ENCODE results near the gene C2orf76.
A peak's percentile ranks its signal among the peaks of the same experiment; 100 is the strongest.
"Not testable (repeated sequence)": the region's sequence is repeated elsewhere in the genome, so short reads cannot be mapped to it uniquely, and the experiment has no call there.

C2orf76 gene

GRCh38 chr2:119377294-119377992, 10.8 kb upstream of the C2orf76 start:
- no peak for DNase-seq (ENCODE audit: low read depth in 2 of 2)

DNA sequence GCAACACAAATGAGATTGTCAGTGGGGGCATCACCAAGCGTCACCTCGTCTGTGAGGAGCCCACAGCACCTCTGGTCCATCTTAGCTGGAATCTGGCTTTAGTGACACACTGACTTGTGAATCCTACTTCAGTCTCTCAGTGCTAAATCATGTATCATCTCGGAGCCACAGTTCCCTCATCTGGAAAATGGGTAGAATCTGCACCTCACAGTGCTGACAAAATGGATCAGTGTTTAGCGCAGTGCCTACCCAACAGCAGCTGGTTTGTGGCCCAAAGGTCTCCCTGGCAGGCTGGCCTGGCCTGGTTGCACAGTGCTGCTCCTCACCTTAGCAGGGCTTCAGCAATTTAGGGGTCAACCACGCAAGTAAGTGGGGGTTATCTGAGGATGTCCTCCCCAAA, 10.2 kb upstream of the C2orf76 start:
- no peak for DNase-seq (ENCODE audit: low read depth in 2 of 2)

GRCh38 chr2:119376406-119376805, 9.8 kb upstream of the C2orf76 start:
- not testable (repeated sequence) for DNase-seq (ENCODE audit: low read depth in 2 of 2)

- DNase-seq (ENCODE audit: low read depth in 2 of 2): not testable (repeated sequence)
These were observed 7.5 kb upstream of the C2orf76 start for GRCh38 chr2:119373907-119374745.

GRCh38 chr2:119372778-119373568, 6.3 kb upstream of the C2orf76 start:
- no peak for DNase-seq (ENCODE audit: low read depth in 2 of 2)

- DNase-seq (ENCODE audit: low read depth in 2 of 2): no peak
These were observed 4.5 kb upstream of the C2orf76 start for GRCh38 chr2:119371111-119371510.

DNA sequence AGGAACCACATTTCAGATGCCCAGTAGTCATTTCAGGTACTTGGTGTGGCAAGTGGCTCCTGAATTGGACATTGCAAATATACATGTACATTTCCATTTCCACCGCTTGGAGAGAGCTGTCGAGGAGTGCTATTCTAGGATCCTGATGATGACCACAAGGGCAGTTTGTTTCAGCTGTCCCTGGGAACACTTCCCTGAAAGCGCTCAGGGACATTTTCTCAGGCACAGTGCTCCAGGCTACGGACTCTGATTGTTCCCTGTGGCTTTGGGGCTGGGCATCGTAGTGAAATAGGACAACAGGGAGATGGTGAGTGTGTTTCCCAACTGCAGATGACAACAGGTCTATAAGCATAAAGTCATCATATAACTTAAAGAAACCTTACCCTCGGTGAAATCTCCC, 3.2 kb upstream of the C2orf76 start:
- DNase-seq (ENCODE audit: low read depth in 2 of 2): no peak

- no peak for DNase-seq (ENCODE audit: low read depth in 2 of 2)
These were observed 952 bp upstream of the C2orf76 start for GRCh38 chr2:119367472-119368099.

GRCh38 chr2:119366161-119366648, 429 bp downstream of the C2orf76 start:
- DNase-seq (ENCODE audit: low read depth in 2 of 2): no peak

- no peak for DNase-seq (ENCODE audit: low read depth in 2 of 2)
These were observed 1.2 kb downstream of the C2orf76 start for GRCh38 chr2:119365436-119365835.

DNA sequence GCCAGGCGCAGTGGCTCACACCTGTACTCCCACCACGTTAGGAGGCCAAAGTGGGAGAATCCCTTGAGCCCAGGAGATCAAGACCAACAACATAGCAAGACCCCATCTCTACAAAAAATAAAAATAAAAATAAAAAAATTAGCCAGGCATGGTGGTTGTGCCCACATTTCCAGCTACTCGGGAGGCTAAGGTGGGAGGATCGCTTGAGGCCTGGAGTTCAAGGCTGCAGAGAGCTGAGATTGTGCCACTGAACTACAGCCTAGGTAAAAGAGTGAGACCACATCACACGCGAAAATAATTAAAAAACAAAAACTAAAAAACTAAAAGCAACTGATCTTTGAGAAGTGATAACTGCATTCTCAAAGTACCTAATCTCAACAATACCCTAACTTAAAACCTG, 1.8 kb downstream of the C2orf76 start:
- DNase-seq (ENCODE audit: low read depth in 2 of 2): no peak

- no peak for DNase-seq (ENCODE audit: low read depth in 2 of 2)
These were observed 6.1 kb downstream of the C2orf76 start for GRCh38 chr2:119360423-119360966.

GRCh38 chr2:119359774-119360173, 6.9 kb downstream of the C2orf76 start:
- no peak for DNase-seq (ENCODE audit: low read depth in 2 of 2)

- no peak for DNase-seq (ENCODE audit: low read depth in 2 of 2)
These were observed 11.8 kb downstream of the C2orf76 start for GRCh38 chr2:119354860-119355259.

GRCh38 chr2:119352357-119352756, 14.3 kb downstream of the C2orf76 start:
- no peak for DNase-seq (ENCODE audit: low read depth in 2 of 2)

GRCh38 chr2:119350311-119350998, 16.2 kb downstream of the C2orf76 start:
- no peak for DNase-seq (ENCODE audit: low read depth in 2 of 2)

- DNase-seq (ENCODE audit: low read depth in 2 of 2): no peak
These were observed 17.3 kb downstream of the C2orf76 start for GRCh38 chr2:119349289-119349688.

DNA sequence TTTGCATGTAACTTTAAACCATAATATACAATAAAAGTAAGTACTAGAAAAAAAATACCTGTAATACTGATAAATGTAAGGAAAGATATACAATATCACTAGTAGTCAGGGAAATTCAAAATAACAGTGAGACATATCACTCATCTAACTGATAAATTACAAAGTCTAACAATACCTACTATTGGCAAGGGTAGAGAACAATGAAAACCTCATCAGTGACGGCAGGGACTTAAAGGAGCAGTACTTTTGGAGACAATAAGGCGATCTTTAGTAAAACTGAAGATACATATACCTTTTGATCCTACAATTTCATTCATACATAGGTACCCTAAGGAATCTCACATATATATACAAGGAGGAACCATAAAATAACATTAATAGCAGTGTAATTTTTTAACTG, 24.9 kb downstream of the C2orf76 start:
- no peak for DNase-seq (ENCODE audit: low read depth in 2 of 2)

DNA sequence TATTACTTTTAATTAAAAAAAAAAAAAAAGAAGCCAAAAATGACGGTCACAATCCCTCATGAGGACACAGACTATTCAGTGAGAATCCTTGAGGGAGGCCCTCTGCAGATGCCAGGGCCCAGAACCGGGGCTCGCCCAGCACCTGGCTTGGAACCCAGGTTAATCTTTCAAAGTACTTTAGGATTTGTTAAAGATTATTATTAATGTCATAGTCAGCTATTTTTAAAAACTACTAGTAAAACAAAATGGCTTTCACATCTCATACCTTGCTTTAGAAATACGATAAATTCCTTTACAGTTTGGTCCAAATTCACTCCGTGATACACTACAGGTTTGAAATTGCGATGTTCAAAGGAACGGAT, 27.1 kb downstream of the C2orf76 start:
- no peak for DNase-seq (ENCODE audit: low read depth in 2 of 2)

DNA sequence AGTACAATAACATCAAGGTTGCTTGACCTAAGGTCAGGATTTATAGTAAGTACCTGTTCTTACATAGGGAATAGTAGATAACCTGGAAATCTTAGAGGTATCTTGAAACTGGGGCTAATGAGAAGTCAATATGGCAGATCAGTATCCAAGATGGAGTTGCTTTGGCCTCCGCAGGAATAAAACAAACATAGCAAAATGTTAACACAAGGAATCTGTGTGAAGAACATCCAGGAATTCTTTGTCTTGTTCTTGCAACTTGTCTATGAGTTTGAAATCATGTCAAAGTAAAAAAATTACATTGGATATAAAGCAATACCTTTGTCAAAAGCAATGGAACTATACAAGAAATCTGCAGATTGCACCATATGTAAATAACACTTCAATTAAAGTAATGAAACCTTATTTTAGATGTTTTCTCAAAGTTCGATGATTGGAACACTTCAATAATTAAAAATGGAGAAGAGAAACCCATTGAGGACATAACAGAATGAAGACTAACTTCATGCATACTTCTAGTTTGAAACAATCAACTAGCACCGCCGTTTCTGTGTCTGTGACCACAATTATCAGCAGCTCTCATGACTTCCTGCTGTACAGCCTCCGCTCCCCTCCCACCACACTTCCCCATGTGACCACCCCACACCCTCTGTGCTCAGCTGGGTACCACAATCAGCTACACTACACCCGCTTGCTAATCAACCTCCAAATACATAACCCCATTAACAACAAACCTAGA, 27.6 kb downstream of the C2orf76 start:
- DNase-seq (ENCODE audit: low read depth in 2 of 2): peak; percentile 7 to 27
